AG08395 (cell line): ENCODE results near the gene FAM229B.
"Not testable (repeated sequence)": the region's sequence is repeated elsewhere in the genome, so short reads cannot be mapped to it uniquely, and the experiment has no call there.

ENCODE experiments used
- DNase-seq: peaks from one replicate; pipeline ENCODE4 v3.0.0; 2012; ENCODE audit warnings: mixed read lengths, low spot score

FAM229B gene, protein sequence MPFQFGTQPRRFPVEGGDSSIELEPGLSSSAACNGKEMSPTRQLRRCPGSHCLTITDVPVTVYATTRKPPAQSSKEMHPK

GRCh38 chr6:112087136-112087911, at the start of gene FAM229B, which contains the start of gene TUBE1:
Gene FAM229B, plus strand, starts transcription at chr6:112087591. Its CDS starts 11,693 bp downstream, at chr6:112099284.
Gene TUBE1, minus strand, starts transcription at chr6:112087482. Its CDS starts 48 bp downstream, at chr6:112087434.
- DNase-seq = peak; percentile 92

DNA sequence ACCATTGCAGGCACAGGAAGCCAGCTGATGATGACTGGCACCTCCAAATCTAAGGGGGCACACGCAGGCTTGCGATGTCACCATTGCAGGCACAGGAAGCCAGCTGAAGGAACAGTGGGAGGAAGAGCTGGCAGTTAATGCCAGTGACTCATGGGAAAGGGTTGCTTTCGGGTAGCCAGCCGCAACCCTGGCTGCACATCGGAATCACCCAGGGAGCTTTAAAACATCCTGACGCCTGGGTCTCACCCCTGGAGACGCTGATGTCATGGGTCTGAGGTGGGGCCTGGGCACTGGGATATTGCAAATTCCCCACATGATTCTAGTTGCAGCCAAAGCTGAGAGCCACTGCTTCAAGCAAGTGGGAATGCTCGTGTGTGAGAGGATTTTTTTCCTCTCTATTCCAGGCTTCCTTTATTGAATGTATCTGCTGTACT, 49.6 kb upstream of the FAM229B start:
- DNase-seq = peak; percentile 96

DNA sequence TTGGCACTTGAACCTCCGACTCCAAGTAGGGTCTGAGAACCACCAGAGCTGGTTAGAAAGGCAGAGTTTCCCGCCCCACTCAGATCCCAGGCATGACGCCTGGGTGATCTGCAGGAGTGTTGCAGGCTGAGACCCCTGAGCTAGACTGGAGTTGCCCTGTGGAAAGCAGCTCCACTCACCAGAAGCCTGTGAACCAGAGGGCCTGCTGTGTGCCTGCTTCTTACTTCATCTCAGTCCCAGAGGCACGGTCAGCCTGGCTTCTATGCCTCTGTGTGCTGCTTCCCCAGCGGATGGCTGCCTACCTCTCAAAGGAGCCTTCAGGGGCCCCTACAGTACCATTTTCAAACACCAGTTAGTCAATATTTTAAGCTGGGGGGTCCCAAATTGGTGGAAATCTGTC, 49.1 kb upstream of the FAM229B start:
- no peak for DNase-seq

DNA sequence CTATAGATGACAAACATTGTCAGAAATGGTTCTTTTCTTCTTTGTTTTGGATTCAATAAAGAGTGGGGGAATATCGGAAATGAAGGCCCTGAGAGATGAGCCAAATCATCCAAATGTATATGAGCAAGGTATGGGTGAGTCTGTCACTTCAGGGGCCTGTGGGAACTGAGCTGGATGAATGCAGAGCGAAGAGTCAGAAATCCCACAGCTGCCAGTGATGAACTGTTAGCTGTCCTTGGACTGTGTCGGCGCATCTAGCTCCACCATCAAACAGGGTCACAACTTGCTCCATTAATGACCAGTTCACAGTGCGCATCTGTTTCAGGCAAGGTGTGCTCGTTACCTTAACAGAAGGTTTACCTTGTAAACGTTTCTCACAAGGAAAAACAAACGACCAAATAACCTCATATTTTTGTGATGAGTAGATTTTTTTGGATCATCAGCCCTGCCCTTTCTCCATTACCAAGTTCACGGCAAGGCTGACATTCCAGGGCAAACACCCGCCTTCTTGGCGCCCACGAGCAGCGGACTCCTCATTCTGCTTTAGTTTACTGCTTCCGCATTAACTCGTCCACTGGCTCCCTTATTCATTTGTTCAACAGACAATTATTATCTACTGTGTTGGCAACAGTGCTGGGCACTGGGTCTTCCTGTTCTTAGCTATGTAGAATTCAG, 48.5 kb upstream of the FAM229B start:
- no peak for DNase-seq

- no peak for DNase-seq
Observed at GRCh38 chr6:112039431-112039770, 48.0 kb upstream of the FAM229B start.

- no peak for DNase-seq
Observed at GRCh38 chr6:112040956-112041355, 46.4 kb upstream of the FAM229B start.

DNA sequence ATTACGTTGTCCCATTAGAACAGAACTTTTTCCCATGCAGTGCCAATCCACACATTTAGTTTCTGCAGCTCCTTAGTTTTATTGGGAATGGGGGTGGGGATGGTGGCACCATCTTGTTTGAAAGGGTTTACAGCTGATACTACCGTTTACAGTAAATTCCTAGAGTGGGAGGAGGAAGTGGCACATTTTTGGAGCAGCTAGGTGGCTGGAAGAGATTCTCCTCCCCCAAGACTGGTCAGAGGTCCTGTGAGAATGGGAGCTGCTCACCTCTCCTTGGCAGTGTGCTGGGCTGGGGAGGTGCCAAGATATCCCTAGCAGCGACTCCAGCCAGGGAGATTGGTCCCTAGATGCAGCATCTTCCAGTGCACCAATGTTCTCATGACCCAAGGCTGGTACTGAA, 45.9 kb upstream of the FAM229B start:
- DNase-seq = no peak

GRCh38 chr6:112043032-112044007, 44.1 kb upstream of the FAM229B start:
- DNase-seq = peak; percentile 87

DNA sequence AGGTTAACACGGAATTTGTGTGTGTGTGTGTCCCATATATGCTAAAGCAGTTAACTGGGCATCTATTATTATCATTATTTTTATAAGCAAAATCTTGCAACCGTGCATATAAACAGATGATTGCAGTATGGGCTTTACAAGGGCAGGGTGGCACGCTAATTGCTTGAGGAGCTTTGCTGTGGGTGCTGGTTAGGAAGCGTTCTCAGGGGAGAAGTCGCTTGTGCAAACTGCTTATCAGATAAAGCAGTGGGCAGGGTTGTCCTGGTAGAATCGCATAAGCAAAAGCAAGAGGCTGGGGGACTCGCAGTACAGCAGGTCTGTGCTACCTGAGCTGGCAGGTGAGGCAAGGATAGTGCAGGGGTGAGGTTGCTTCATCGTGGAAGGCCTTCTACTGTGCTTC, 43.2 kb upstream of the FAM229B start:
- no peak for DNase-seq

- DNase-seq = peak; percentile 83
Observed at GRCh38 chr6:112044856-112045255, 42.5 kb upstream of the FAM229B start.

DNA sequence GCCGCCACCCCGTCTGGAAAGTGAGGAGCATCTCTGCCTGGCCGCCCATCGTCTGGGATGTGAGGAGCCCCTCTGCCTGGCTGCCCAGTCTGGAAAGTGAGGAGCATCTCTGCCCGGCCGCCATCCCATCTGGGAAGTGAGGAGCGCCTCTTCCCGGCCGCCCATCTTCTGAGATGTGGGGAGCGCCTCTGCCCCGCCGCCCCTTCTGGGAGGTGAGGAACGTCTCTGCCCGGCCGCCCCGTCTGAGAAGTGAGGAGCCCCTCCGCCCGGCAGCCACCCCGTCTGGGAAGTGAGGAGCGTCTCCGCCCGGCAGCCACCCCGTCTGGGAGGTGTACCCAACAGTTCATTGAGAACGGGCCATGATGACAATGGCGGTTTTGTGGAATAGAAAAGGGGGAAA, 39.9 kb upstream of the FAM229B start:
- not testable (repeated sequence) for DNase-seq

GRCh38 chr6:112049026-112049799, 38.2 kb upstream of the FAM229B start:
- no peak for DNase-seq

DNA sequence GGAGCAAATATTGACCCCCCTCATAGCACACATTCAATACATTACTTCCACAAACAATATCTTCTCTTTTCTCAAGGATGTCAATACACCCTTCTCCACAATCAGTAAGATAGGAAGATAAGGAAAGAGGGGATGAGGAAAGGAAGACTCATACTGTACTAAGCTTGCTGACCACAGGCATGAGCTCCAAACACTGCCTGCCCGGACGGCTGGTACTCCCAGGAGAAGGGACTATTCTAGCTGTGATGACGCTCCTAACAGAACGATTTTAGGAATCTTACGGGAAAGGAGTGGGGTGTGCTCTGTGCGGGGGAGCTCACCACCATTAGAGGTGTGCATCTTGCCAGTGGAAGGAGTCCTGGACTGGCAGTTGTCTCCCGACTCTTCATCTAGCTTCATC, 37.4 kb upstream of the FAM229B start:
- DNase-seq = no peak

- no peak for DNase-seq
Observed at GRCh38 chr6:112050429-112050828, 37.0 kb upstream of the FAM229B start.

DNA sequence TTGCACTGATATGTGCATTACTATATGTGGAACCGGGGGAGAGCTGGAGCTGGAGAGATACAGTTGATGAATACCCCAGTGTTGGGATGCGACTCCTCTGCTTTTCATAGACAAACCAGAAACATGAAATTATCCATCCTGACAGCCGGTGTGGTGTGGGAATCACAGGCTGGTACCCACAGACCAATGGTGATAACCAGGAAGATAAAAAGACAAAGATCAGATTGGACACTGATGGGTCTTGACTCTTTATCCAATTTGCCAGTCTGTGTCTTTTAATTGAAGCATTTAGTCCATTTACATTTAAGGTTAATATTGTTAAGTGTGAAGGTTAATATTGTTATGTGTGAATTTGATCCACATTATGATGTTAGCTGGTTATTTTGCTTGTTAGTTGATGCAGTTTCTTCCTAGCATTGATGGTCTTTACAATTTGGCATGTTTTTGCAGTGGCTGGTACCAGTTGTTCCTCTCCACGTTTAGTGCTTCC, 36.1 kb upstream of the FAM229B start:
- not testable (repeated sequence) for DNase-seq

GRCh38 chr6:112054001-112054400, 33.4 kb upstream of the FAM229B start, which contains the start of gene CCN6:
Gene CCN6, plus strand, starts transcription at chr6:112054104. Its CDS starts 254 bp downstream, at chr6:112054358.
- DNase-seq = no peak

- DNase-seq = no peak
Observed at GRCh38 chr6:112054555-112055190, 32.7 kb upstream of the FAM229B start.

- DNase-seq = no peak
Observed at GRCh38 chr6:112058243-112059032, 29.0 kb upstream of the FAM229B start.

DNA sequence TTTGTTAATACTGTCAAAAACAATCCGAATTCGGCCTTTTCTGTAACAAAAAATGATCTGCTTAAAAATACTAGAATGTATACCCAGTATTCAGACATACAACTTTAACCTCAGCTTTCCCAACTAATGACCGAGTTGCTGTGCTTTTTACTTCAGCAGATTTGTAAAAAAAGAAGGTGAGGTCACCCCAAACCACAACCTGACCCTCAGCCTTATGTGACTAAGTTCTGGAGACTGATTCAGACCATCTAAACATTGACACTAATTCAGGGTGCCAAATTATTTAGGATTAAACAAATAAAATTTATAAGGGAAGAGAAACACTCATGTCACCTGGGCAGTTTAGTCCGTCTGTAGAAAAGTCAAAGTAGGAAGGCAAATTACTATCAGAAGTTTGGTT, 25.8 kb upstream of the FAM229B start:
- no peak for DNase-seq

DNA sequence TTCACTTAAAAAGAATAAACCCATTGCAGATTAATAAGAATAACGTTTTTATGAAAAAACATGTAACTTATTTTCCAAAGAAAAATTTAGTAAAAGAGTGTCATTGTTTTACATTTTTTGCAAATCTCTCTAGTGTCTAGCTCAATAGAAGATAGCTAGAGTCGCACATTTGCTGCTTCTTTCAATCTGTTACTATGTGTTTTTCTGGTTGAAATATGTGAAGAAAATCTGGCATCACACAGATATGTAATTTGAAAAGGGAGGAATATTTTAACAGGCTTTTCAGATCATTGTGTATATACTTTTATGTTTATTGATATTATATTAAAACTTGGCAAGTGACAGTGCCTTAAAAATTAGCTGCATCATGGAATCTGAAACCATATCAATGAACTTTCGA, 24.4 kb upstream of the FAM229B start:
- no peak for DNase-seq
